HG02763 (cell line): ENCODE results near the gene TMEM128.

Experiments used
- ATAC-seq: cut with Tn5 transposase; IDR thresholded peaks from one replicate; pipeline ENCODE4 v1.9.1; 2021; ENCODE audit warnings: mild to moderate bottlenecking, moderate library complexity; ENCODE audit not compliant: unreplicated experiment

The TMEM128 gene, protein sequence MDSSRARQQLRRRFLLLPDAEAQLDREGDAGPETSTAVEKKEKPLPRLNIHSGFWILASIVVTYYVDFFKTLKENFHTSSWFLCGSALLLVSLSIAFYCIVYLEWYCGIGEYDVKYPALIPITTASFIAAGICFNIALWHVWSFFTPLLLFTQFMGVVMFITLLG

DNA sequence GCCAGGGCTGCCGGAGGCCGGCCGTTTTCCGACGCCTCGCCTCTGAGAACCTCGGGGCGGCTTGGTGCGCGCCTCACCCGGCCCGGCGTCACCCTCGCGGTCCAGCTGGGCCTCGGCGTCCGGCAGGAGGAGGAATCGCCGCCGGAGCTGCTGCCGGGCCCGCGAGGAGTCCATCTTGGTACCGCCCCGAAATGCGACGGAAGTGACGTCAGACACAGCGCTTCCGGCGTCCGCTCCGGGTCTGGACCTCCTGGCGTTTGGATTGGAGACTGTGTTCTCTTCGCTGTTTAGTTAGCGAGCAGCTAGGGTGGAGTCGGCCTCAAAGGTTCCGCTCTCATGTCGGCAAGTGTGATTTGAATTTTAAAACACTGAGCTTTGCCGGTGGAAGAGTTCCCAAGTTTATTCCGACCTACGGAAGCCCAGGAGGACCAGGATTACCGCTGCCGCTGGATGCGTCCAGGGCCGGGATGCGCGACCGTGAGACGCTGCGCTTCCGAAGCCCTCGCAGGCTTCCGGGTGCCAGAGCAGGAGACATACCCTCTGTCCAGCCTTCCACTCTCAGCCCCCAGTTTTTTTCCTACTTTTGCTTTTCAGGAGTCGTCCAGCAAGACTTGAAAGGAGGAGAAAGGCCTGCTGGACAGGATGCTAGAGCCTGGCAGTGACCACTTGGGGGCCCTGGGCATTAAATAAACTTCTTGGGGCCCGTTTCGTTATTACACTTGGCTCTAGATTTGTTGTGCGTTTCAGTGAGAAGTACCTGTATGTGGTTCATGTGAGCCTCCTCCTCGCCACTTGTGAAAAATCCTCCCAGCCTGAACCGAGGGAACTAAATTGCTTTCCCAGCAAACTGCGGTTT lies at the start of gene TMEM128:
TMEM128 (minus strand) TSS at position 195 of the 856 bp plus-strand sequence; CDS start at position 174, 21 bp downstream.
- peak; percentile 96 for ATAC-seq

DNA sequence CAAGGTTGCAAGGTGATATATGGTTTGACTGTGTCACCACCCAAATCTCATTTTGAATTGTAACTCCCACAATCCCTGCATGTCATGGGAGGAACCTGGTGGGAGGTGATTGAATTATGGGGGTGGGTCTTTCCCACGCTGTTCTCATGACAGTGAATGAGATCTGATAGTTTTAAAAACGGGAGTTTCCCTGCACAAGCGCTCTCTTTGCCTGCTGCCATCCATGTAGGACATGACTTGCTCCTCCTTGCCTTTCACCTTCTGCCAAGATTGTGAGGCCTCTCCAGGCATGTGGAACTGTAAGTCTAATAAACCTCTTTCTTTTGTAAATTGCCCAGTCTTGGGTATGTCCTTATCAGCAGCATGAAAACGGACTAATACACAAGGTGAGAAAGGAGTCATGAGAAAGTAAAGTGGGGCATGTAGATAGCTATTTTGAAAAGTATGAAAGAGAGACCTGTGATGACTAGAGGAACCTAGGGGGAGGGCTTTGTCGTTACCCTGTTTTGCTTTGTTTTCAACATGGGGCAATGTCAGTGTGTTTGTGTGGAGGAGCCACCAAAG lies 48.3 kb upstream of the TMEM128 start:
- ATAC-seq: no peak

DNA sequence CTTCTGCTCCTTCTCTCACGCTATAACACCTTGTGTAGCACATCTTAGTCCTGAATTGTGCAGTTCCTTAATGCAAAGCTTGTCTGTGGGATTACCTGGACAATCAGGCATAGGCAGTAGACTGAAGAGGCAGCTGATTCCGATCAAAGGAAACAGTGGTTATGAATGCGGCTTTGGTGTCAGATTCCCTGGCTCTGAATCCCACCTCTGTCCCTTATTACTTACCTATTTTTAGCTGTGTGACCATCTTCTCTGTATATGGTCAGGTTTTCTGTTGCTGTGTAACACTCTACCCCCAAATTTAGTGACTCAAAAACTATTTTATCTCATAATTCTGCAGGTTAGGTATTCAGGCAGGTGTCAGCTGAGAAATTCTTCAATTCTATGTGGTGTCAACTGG lies 45.3 kb upstream of the TMEM128 start:
- ATAC-seq: no peak

DNA sequence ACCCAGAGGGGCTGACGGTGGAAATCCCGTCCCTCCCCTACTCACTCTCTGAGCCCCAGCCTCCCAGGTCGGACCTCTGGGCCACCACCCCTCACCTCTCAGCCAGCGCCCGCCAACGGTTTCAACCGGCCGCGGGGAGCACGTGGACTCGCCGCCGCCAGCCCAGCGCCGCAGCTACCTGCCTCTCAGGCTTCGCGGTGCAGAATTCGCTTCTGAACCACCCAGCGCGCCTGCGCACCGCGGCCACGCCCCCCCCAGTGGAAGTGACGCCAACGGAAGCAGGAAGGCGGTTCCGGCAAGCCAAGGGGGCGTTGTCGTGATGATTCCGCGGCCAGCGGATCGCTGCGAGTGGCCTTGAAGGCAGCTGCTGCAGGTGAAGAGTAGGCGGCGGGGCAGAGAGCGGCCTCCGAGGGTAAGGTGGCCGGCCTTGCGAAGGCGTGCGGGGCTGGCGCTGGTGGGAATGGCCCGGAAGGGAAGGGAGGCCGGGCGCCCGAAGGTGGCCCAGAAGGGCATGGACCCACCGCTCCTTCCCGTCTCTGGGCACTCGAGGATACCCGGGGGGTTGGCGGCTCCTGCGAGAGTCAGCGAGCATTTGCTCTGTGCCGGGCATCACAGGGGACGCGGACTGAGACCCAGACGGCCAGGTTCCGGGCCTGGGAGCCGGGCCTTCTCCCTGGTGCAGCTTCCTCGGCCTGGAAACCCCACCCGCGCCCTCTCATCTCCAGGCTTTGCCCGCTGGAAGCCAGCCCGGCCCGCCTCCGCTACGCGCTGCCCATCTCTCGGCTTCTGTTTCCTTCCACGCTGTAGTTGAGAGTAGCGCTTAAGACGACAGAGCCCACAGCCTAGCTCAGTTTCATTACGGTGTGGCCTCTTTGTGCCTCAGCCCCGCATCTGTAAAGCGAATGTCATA lies 42.2 kb upstream of the TMEM128 start, which contains the start of the genes LYAR and ZBTB49:
LYAR (minus strand) TSS at position 214 of the 910 bp plus-strand sequence. CDS start 6,412 bp downstream, outside the sequence.
ZBTB49 (plus strand) TSS at position 311 of the 910 bp plus-strand sequence. CDS start 9,695 bp downstream, outside the sequence.
- ATAC-seq: peak; percentile 85

DNA sequence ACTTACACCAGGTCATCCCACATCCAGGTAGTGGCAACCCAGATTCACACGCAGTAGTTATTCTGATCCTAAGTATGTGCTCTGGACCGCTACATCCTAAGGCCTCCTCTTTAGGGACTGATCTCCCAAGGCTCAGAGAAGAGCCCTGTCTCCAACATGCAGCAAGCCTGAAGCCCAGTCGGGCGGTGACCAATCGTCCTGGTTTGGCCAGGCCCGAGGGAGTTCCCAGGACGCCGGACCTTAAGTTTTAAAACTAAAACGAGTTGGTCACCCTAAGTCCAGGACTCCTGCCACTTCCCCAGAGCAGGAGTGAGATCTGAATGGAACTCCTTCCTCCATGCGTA lies 41.5 kb upstream of the TMEM128 start:
- peak; percentile 7 for ATAC-seq

DNA sequence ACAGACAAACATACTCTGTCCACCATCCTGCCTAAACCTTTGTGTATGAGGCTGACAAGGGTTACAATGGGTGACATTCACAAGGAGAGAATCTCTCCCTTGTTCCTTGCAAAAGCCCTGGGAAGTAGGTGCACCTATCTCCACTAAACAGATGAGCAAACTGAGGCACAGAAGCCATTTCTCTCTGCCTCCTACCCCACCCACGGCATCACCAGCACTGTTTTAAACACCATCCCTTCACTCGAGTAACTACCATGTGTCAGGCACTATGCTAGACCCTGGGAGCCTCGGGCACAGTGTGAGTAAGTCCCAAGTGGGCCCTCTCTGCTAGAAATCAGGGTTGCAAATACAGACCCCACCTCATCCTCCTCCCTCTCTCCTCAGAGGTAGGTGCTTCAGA lies 41.0 kb upstream of the TMEM128 start:
- ATAC-seq: no peak

DNA sequence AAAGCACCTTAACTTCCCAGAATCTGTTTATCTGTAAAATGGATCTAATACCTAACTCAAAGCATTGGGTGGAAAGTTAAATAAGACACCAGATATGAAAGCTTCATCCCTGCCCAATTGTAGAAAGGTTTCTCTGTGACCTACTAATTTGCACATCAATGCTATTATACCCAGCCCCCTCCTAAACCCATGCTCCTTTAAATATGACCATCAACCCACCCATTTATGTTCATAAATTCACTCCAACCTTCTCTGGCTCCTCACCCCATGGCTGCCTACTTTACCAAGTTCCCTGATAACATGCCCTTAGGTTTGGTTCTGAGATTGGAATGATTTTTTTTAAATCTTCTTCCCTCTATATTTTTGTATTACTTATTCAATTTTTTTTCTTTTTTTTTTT lies 40.1 kb upstream of the TMEM128 start:
- no peak for ATAC-seq

DNA sequence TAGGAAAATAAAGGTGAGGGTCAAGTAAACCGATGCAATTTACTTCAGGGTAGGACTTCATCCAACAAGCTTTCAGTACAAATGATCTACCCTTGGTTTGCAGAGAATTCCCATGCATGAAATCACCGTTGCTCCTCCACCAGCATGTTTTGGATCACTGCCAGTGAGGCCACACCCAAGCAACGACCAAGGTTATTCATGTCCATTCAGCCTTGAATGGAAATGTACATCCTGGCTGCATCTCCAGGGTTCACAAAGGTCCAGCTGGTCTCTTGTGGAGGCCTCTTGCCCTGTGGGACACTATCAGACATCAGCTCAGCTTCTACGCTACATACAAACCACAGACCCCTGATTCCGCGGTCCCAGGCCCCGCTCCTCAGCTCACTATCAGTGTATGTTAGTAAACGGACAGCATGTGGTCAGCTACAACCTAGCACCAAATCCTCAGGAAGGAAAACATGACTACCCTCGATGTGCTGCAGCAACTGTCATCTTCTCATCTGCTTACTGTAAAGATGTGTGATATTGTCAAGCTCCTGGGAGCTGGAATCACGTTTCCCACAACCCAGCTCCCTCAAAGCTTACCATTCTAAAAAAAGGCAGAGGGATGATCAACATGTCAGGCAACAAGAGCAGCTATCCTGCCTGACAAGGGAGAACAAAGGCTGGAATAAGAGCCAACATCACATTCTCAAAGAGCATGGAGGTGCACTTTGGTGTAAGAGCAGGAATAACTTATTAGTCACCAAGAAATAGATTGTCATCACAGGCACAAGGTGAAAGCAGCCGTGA lies 37.0 kb upstream of the TMEM128 start:
- ATAC-seq: no peak

DNA sequence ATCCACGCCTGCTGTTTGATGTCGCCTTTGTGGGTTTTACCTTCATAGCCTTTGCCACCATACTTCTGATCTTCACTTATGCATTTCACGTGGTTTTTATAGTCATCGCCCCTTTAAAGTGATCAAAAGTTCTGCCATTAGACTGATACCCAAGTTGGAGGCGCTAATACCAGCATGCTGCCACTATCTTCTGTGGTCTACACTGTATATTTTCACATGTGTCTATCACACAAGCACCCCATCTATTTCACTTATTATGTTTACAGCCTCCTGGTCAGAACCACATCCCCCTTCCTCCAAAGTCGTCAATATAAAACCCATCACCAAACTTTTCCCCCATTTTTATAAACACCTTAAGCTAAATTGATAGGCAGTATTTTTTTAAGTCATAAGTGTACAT lies 33.8 kb upstream of the TMEM128 start:
- ATAC-seq: no peak

DNA sequence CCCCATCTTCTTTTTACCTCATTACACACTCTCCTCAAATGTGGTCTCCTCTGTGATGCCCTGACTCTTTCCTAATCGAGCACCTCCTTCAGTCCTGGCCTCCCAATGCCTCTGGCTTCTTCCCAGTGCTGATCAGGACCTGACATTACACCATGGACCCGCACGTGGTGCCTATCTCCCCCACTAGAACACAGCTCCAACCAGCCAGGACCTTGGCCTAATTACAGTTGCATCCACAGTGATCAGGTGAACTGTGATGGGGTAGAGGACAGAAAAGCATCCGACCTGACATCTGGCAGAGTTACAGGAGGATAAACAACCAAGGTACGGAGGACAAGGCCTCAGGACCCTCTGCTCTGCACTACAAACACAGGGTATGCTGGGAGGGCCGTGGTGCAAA lies 29.5 kb upstream of the TMEM128 start:
- no peak for ATAC-seq

DNA sequence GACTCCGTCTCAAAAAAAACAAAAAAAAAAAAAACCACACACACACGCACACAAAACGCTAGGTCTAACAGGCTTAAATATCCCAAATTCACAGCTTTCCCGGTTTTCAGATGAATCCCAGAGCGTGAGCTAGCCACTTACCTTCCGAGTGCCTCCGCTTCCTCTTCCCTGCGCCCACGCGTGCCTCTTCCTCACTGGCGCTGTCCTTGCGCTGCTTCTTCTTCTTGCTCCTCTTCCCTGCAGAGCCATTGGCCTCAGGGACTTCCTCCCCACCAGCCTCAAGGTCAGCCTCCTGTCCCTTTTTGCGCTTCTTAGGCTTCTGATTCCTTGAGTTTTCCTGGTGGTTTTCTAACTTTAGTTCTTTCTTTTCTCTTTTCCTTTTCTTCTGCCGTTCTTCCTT lies 26.2 kb upstream of the TMEM128 start:
- no peak for ATAC-seq

DNA sequence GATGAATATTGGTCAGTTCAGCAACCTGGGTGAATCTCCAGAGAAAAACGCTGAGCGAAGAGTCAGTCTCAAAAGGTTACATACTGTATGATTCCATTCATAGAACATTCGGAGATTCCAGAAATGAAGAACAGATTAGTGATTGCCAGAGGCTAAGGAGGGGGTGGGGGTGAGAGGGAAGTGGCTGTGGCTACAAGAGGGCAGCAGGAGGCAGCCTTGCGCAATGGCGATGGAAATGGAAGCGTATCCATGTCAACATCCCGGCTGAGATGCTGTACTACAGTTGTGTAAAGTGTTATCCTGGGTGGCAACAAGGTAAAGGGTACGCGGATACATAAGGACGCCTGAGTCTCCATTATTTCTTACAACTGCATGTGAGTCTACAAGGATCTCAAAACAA lies 23.9 kb upstream of the TMEM128 start:
- ATAC-seq: no peak

DNA sequence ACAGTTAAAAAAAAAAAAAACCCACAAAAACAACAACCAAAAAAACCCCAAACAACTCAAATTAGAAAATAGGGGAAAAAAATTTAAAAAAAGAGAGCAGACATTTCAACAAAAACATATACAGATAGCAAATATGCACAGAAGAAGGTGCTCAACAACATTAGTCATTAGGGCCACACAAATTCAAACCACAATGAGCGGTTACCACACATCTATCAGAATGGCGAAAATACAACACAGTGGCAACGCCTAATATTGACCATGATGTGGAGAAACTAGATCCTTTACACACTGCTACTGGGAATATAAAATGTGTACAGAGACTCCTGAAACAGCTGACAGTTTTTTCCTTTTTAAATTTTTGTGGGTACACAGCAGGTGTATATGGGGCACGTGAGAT lies 22.5 kb upstream of the TMEM128 start:
- no peak for ATAC-seq

DNA sequence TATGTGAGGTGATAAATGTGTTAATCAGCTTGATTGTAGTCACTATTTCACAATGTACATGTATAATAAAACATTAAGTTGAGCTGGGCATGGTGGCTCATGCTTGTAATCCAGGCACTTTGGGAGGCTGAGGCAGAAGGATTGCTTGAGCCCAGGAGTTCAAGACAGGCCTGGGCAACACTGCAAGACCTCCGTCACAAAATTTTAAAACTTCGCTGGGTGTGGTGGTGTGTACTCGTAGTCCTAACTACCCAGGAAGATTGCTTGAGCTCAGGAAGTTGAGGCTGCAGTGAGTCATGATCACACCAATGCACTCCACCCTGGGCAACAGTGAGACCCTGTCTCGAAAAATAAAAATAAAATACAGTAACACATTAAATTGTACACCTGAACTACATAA lies 21.8 kb upstream of the TMEM128 start:
- ATAC-seq: no peak

DNA sequence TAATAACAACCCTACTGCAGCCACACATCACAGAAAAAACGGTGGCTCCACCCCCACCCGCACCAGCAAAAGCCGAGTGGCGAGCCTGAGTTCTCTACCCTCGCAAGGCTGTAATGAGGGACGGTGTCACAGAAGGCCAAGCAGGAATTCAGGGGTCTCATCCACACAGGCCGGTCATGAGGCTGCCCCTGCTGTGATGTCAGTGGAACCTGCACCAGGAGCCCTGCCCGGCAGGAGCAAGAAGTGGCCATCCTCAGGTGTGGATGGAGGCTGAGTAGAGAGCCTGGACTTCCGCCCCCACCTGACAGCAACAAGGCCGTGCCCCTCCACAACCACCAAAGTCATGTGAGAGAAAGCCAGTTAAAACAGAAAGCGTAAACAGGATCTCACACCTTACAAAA lies 21.3 kb upstream of the TMEM128 start:
- no peak for ATAC-seq

DNA sequence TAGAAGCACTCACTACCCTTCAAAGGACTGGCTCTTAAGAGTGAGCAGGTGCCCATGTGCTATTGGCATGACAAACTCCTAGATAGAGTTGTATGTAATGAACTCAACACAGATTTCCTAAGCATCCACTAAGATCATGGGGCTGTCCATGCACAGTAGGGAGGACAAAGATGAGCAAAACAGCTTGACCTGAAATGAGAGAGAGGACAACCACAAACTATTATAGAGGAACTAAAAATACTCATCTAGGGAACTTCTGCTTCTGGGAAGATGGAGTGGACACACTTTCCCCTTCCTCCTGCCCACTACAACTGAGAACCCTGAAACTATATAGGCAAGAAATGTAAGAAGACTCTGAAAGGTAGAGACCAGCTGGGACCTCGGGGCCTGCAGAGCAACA lies 20.8 kb upstream of the TMEM128 start:
- ATAC-seq: no peak

DNA sequence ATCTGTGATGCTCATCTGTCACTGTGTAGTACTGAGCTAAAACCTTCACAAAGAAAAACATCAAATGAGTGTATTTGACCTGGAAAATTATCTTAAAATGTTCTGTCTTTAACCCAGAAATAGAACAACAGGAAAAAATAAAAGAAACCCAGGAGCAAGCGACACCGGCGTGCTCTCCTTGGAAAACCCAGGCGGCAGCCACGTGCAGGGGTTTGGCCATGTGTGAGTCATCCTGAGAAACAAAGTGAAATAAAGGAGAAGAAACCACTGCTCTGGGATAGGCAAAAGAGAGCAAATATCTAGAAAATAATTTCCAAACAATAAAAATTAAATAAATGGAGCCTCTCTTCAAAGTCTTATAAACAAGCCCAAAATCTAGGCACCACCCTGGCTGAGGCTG lies 20.0 kb upstream of the TMEM128 start:
- ATAC-seq: no peak

DNA sequence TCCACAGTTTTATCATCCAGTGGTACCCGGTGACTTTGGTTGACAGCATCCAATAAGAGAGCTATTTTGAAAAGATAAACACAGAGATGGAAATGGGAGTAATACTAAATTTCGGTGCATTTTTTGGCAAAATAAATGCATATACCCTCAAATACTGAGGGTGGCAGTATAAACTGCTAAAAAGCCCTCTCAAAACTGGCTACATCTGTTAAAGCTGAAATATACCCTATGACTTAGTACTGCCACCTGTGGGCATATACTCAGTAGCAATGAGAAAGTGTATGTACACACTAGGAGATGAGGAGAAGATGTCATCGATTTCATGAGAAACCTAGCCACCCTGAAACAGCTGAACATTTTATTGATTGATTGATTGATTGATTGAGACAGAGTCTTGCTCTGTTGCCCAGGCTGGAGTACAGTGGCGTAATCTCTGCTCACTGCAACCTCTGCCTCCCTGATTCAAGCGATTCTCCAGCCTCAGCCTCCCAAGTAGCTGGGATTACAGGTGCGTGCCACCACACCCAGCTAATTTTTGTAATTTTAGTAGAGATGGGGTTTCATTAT lies 12.2 kb upstream of the TMEM128 start:
- ATAC-seq: no peak

DNA sequence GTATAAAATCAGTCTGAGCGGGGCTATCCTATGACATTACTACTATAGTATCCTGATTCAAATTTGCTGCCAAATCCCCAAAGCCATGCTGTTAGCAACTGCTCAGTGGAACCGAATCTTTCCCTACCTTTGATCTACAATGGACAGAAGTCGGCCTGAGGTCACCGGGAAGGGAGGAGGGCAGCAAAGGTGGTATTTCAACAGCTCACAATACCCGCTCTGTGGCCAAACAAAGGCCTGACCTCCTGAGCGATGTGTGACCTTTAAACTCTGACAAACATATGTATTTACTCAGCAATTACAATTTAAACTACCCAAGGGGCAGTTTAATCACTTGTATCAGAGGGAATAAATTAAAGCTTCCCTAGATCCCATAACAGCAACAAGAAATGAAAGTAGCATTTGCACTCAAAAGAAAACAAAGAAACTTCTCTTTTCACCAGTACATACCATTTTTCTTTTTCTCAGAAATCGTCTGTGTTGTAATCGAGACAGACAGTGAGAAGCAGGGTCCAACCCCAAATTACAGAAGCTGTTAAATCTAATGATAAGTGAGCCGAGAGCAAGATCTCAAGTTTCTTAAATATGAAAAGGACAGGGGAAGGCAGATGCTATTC lies 11.6 kb upstream of the TMEM128 start:
- no peak for ATAC-seq
